ENCODE measurements around the gene C8G. TPM values are rescaled to one million over a fixed set of nuclear protein-coding genes. Genes with fewer than 3 reads are reported as not detected.

The C8G gene
- total and polyA plus RNA-seq, 2 of the 8 experiments (the other 6 are each of a cell fraction or from before 2014, with no cell fraction given): 0.62 to 0.80 TPM

DNA sequence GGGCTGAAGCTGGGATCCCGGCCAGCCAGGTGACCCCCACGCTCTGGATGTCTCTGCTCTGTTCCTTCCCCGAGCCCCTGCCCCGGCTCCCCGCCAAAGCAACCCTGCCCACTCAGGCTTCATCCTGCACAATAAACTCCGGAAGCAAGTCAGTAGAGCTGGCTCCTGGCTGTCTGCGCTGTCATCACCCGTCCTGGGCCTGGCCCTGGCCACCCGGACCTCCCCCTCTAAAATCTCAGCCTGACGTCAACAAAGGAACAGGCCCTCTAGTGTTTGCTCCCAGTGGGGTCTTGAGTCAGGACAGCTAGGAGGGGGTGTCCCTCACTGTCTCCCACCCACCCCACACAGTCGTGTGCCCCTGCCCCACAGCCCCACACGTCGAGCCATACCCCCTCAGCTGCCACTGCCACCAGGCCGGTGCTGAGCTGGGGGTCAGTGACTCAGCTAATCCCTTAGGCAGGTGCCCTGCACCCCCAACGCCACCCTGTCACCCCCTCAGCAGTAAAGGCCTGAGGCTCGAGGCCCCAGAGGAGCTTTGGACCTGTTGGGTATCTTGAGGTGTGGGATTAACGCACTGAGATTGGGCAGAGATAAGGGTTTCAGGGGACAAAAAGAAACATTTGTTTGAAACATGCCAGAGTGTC lies 36.7 kb downstream of the C8G start:
- Histone ChIP-seq H2AK5ac (ENCODE audit: low read depth, low read length) (no peak overlapping the region), H3K9ac (replicated peaks in 1 of 4; ENCODE audit: extremely low read depth in 1 of 4, low read depth in 3 of 4, low read length in 3 of 4) (no peak overlapping the region), H4K5ac (ENCODE audit: insufficient read length, low read depth, low read length) (no peak overlapping the region), H3K9me3 (ENCODE audit: insufficient read depth in 2 of 2, low read depth in 1 of 2, low read length in 1 of 2) (no peaks in the 10 kb centered on the region), H2BK120ac (replicated peaks; ENCODE audit: low read depth, low read length) (no peak overlapping the region), H2BK5ac (ENCODE audit: low read depth, low read length) (no peak overlapping the region), H3K4ac (replicated peaks; ENCODE audit: insufficient read length, low read depth, low read length) (no peak overlapping the region), H4K8ac (ENCODE audit: extremely low read depth, insufficient read depth, low read length) (no peak overlapping the region), H3K79me2 (ENCODE audit: control insufficient read depth in 1 of 2, insufficient read depth in 2 of 2, low read length in 2 of 2) (no peaks in the 10 kb centered on the region), H3K14ac (ENCODE audit: insufficient read length) (no peak overlapping the region), H3K36me3 (ENCODE audit: control insufficient read depth in 2 of 4, insufficient read depth in 4 of 4, low read length in 3 of 4) (no peaks in the 10 kb centered on the region), H3K4me3 (ENCODE audit: extremely low read depth in 1 of 4, insufficient read depth in 2 of 4, low read depth in 3 of 4, low read length in 4 of 4) (no peak overlapping the region), H4K91ac (replicated peaks; ENCODE audit: insufficient read length, low read length) (no peak overlapping the region), H4K20me1 (replicated peaks in 1 of 2; ENCODE audit: control insufficient read depth in 1 of 2, insufficient read depth in 2 of 2, low read length in 2 of 2) (peaks cover 0 to 3% of the 10 kb centered on the region in 2 experiments), H3K56ac (replicated peaks; ENCODE audit: insufficient read length, low read depth, low read length) (no peak overlapping the region), H2BK20ac (ENCODE audit: low read length) (no peak overlapping the region), H2BK15ac (ENCODE audit: low read length) (no peak overlapping the region), H3K23ac (ENCODE audit: insufficient read length) (no peak overlapping the region), H3K4me1 (replicated peaks in 1 of 4; ENCODE audit: control insufficient read depth in 3 of 4, insufficient read depth in 4 of 4, low read length in 3 of 4) (peaks cover 0 to 16% (median 7%) of the 10 kb centered on the region in 4 experiments; a peak in 5 of 7 replicates), H3K23me2 (ENCODE audit: low read depth, low read length) (peaks cover 20% of the 10 kb centered on the region; the same call in 1 of the 2 replicates), H3K27me3 (replicated peaks in 1 of 4; ENCODE audit: control insufficient read depth in 3 of 4, extremely low read depth in 1 of 4, insufficient read depth in 3 of 4, low read length in 3 of 4) (peaks cover 13 to 36% (median 32%) of the 10 kb centered on the region in 4 experiments), H2BK12ac (ENCODE audit: low read depth, low read length) (no peak overlapping the region), H3K4me2 (ENCODE audit: insufficient read depth in 1 of 2, low read depth in 2 of 2, low read length in 2 of 2) (no peak overlapping the region), H2AFZ (ENCODE audit: low read length) (no peak overlapping the region), H3K18ac (ENCODE audit: extremely low read depth, low read length) (no peak overlapping the region), H3K79me1 (ENCODE audit: low read depth, low read length) (no peaks in the 10 kb centered on the region), H3K27ac (ENCODE audit: low read depth, low read length) (no peak overlapping the region)
- POLR2A ChIA-PET (ENCODE audit: partially characterized antibody): interaction anchor here (0.7 kb wide), 1 partner anchor 34 kb away, joined by 5 read pairs; no protein-coding TSS in a partner anchor
- CTCF ChIA-PET (ENCODE audit: partially characterized antibody): interaction anchor here (0.7 to 3.0 kb wide), 6 partner anchors 10 to 179 kb away, joined by 3 to 18 read pairs (median 4); partner anchors contain the start of genes ABCA2, CLIC3 and PAXX
- DNase-seq (ENCODE audit: low read depth in 1 of 2, low spot score in 2 of 2) (no peak), FAIRE-seq (no peak)
- WGBS, 2 experiments (ENCODE audit: extremely low coverage in 1 of 2, insufficient coverage in 1 of 2, insufficient read length in 1 of 2, insufficient replicate concordance in 2 of 2, low coverage in 1 of 2, low lambda C conversion rate in 2 of 2, missing lambda C conversion rate in 1 of 2): 82% methylated on average over 5 of the region's 17 CpGs; no CpG with 5 or more reads in 1 of the 2 experiments
- TF ChIP-seq EP300 (IDR thresholded peaks at IDR 0.05; ENCODE audit: borderline replicate concordance in 1 of 2, low read depth in 2 of 2, low read length in 2 of 2) (no peak), ZNF274 (IDR thresholded peaks at IDR 0.05; ENCODE audit: borderline replicate concordance, extremely low read depth, low read length) (no peak), KDM5A (IDR thresholded peaks at IDR 0.05; ENCODE audit: low read length) (no peak), TCF12 (IDR thresholded peaks at IDR 0.05; ENCODE audit: low read depth, low read length) (no peak), HDAC2 (IDR thresholded peaks at IDR 0.05; ENCODE audit: borderline replicate concordance in 1 of 2, low read depth in 2 of 2, low read length in 2 of 2) (no peak), TEAD4 (IDR thresholded peaks at IDR 0.05; ENCODE audit: low read depth, low read length) (no peak)
